SK-N-SH (cell line): ENCODE data around the gene CBR1. TPM values are rescaled to one million over a fixed set of nuclear protein-coding genes. Genes with fewer than 3 reads are reported as not detected.

Experiments used
- CTCF ChIA-PET: fragments of 300-600, 350-600 bp; formaldehyde crosslinking; extraction: SDS; loops from one replicate; lab custom pipeline; 2021; lab: Yijun Ruan, JAX
- POLR2A ChIA-PET: fragments of 350-600 bp; sonication (Branson Sonifier 250); formaldehyde crosslinking; extraction: SDS; loops from one replicate; lab custom pipeline; 2020; ENCODE audit warnings: antibody characterized with exemption, inconsistent platforms; lab: Yijun Ruan, JAX
- DNase-seq: peaks from one replicate; pipeline ENCODE4 v3.0.0; 2012
- H2AFZ ChIP-seq: fragments of 200-600 bp; sonication (generic); 2 replicates; pipeline ENCODE4 v1.8.1; 2016; ENCODE audit warnings: antibody characterized with exemption, mild to moderate bottlenecking, low read depth
- H3F3A ChIP-seq: fragments of 200-600 bp; sonication (generic); replicated peaks from 2 replicates; pipeline ENCODE3; 2016; ENCODE audit warnings: antibody characterized with exemption, mild to moderate bottlenecking; ENCODE audit not compliant: insufficient read depth
- H3K27ac ChIP-seq, 2 experiments: fragments of 200-500 bp in 1 of 2; fragments of 200-600 bp in 1 of 2; sonication (Bioruptor generic) in 1 of 2; sonication (generic), shearing (Covaris generic) in 1 of 2; 2 replicates each; pipeline versions ENCODE4 v1.5.1 to v1.6.1; 2014 to 2016; ENCODE audit warnings: low read depth in 2 of 2, inconsistent platforms in 1 of 2, low read length in 1 of 2, mild to moderate bottlenecking in 1 of 2, mixed read lengths in 1 of 2
- H3K27me3 ChIP-seq: fragments of 200-600 bp; sonication (generic), shearing (Covaris generic); 2 replicates; pipeline ENCODE4 v1.6.1; 2016; ENCODE audit warnings: mixed run types; ENCODE audit not compliant: insufficient read depth
- H3K36me3 ChIP-seq, 2 experiments: fragments of 200-500 bp in 1 of 2; fragments of 200-600 bp in 1 of 2; sonication (Bioruptor generic) in 1 of 2; sonication (generic) in 1 of 2; replicated peaks in 1 of 2; 2 replicates each; pipeline versions ENCODE3 to v1.5.1; 2014 to 2016; ENCODE audit warnings: low read length in 1 of 2, mild to moderate bottlenecking in 1 of 2; ENCODE audit not compliant: insufficient read depth in 2 of 2, control insufficient read depth in 1 of 2
- H3K4me1 ChIP-seq, 2 experiments: fragments of 200-500 bp in 1 of 2; fragments of 200-600 bp in 1 of 2; sonication (Bioruptor generic) in 1 of 2; sonication (generic), shearing (Covaris generic) in 1 of 2; 2 replicates each; pipeline versions ENCODE4 v1.5.1 to v1.6.1; 2014 to 2016; ENCODE audit warnings: low read depth in 1 of 2, low read length in 1 of 2, mixed run types in 1 of 2; ENCODE audit not compliant: insufficient read depth in 2 of 2, control insufficient read depth in 1 of 2
- H3K4me2 ChIP-seq: fragments of 200-600 bp; sonication (generic), shearing (Covaris generic); 2 replicates; pipeline ENCODE4 v1.6.1; 2017; ENCODE audit warnings: mixed run types
- H3K4me3 ChIP-seq, 2 experiments: fragments of 200-500 bp in 1 of 2; fragments of 200-600 bp in 1 of 2; sonication (Bioruptor generic) in 1 of 2; sonication (generic), shearing (Covaris generic) in 1 of 2; 2 replicates each; pipeline versions ENCODE4 v1.5.1 to v1.8.1; 2014 to 2016; ENCODE audit warnings: low read depth in 2 of 2, inconsistent platforms in 1 of 2, low read length in 1 of 2, mild to moderate bottlenecking in 1 of 2, mixed read lengths in 1 of 2, moderate library complexity in 1 of 2
- H3K79me2 ChIP-seq: fragments of 200-600 bp; sonication (generic); 2 replicates; pipeline ENCODE4 v1.8.1; 2017; ENCODE audit warnings: mild to moderate bottlenecking; ENCODE audit not compliant: insufficient read depth
- H3K9ac ChIP-seq: fragments of 200-600 bp; sonication (generic); 2 replicates; pipeline ENCODE4 v1.6.1; 2017; ENCODE audit warnings: mixed run types
- H3K9me2 ChIP-seq: fragments of 200-600 bp; sonication (generic); 2 replicates; pipeline ENCODE4 v1.6.1; 2017; ENCODE audit warnings: mixed run types
- H3K9me3 ChIP-seq: fragments of 200-600 bp; sonication (generic); 2 replicates; pipeline ENCODE4 v1.6.1; 2017; ENCODE audit warnings: mixed run types, mild to moderate bottlenecking, moderate library complexity
- H4K20me1 ChIP-seq: fragments of 200-600 bp; sonication (generic); 2 replicates; pipeline ENCODE4 v1.6.1; 2017; ENCODE audit warnings: mild to moderate bottlenecking, mixed run types; ENCODE audit not compliant: insufficient read depth
- CHD2 ChIP-seq: fragments of 150-350 bp; IDR thresholded peaks from 2 replicates; pipeline ENCODE4 v1.6.1; 2018; ENCODE audit warnings: low read length; ENCODE audit not compliant: partially characterized antibody
- EZH2phosphoT487 ChIP-seq: fragments of 200-600 bp; sonication (generic); IDR thresholded peaks from 2 replicates; pipeline ENCODE4 v1.6.1; 2017; ENCODE audit warnings: low read depth, mixed run types, mild to moderate bottlenecking, antibody characterized with exemption, moderate library complexity, borderline replicate concordance
- FOSL2 ChIP-seq: IDR thresholded peaks from 2 replicates; pipeline ENCODE4 v1.4.0; 2012; ENCODE audit warnings: low read depth, mild to moderate bottlenecking, moderate library complexity, borderline replicate concordance
- FOXM1 ChIP-seq: IDR thresholded peaks from 2 replicates; pipeline ENCODE4 v1.4.0; 2012; ENCODE audit warnings: low read depth, mild to moderate bottlenecking
- JUND ChIP-seq: IDR thresholded peaks from 2 replicates; pipeline ENCODE4 v1.4.0; 2012
- MXI1 ChIP-seq: IDR thresholded peaks from 2 replicates; pipeline ENCODE4 v1.6.1; 2012; ENCODE audit warnings: mild to moderate bottlenecking, low read depth, low read length, improper control_type of control experiment
- NFIC ChIP-seq: IDR thresholded peaks from 2 replicates; pipeline ENCODE4 v1.4.0; 2012; ENCODE audit warnings: borderline replicate concordance
- NRF1 ChIP-seq: IDR thresholded peaks from 2 replicates; pipeline ENCODE4 v1.6.1; 2012; ENCODE audit warnings: low read depth, mild to moderate bottlenecking, low read length
- RAD21 ChIP-seq: IDR thresholded peaks from 2 replicates; pipeline ENCODE4 v1.6.1; 2012; ENCODE audit warnings: mild to moderate bottlenecking, low read length
- RCOR1 ChIP-seq: fragments of 150-350 bp; IDR thresholded peaks from 2 replicates; pipeline ENCODE4 v1.6.1; 2017; ENCODE audit warnings: antibody characterized with exemption, low read length
- RXRA ChIP-seq: IDR thresholded peaks from 2 replicates; pipeline ENCODE4 v1.4.0; 2012; ENCODE audit warnings: low read depth, mild to moderate bottlenecking, borderline replicate concordance
- SIN3A ChIP-seq: IDR thresholded peaks from 2 replicates; pipeline ENCODE4 v1.6.1; 2012; ENCODE audit warnings: low read depth, mild to moderate bottlenecking, low read length, moderate library complexity, borderline replicate concordance
- SMC3 ChIP-seq: IDR thresholded peaks from 2 replicates; pipeline ENCODE4 v1.6.1; 2012; ENCODE audit warnings: low read depth, low read length, improper control_type of control experiment
- TAF1 ChIP-seq: IDR thresholded peaks from 2 replicates; pipeline ENCODE4 v1.6.1; 2012; ENCODE audit warnings: low read depth, mild to moderate bottlenecking, low read length, moderate library complexity, borderline replicate concordance
- TCF12 ChIP-seq: IDR thresholded peaks from 2 replicates; pipeline ENCODE4 v1.4.0; 2012
- TEAD4 ChIP-seq: IDR thresholded peaks from 2 replicates; pipeline ENCODE4 v1.4.0; 2012; ENCODE audit warnings: mild to moderate bottlenecking, borderline replicate concordance; ENCODE audit not compliant: insufficient read depth
- YY1 ChIP-seq: IDR thresholded peaks from 2 replicates; pipeline ENCODE4 v1.4.0; 2012; ENCODE audit warnings: low read depth, mild to moderate bottlenecking
- WGBS: methylation state at CpG from one replicate; pipeline ENCODE4 v1.1.6; 2017; ENCODE audit warnings: low lambda C conversion rate; 5-methylcytosine and 5-hydroxymethylcytosine counted together
- polyA plus RNA-seq, 3 experiments: library from polyadenylated mRNA; depleted of rRNA; stranded (reverse); fragments of >200 nt; gene quantifications; 2 replicates each; pipeline ENCODE4 v1.2.3, GENCODE V29; 2012
- TF ChIP-seq, protein P1 (sequence below): IDR thresholded peaks from 2 replicates; pipeline ENCODE4; 2012
- TF ChIP-seq, protein P2 (sequence below): IDR thresholded peaks from 2 replicates; pipeline ENCODE4 v1.6.1; 2012; ENCODE audit warnings: mild to moderate bottlenecking, low read depth, low read length, moderate library complexity
- TF ChIP-seq, protein P3 (sequence below): fragments of 200-600 bp; sonication (generic); IDR thresholded peaks from 2 replicates; pipeline ENCODE4 v1.6.1; 2017; ENCODE audit warnings: antibody characterized with exemption, mild to moderate bottlenecking, moderate library complexity
- TF ChIP-seq, protein P4 (sequence below): fragments of 150-350 bp; IDR thresholded peaks from 2 replicates; pipeline ENCODE4 v1.6.1; 2016; ENCODE audit warnings: mild to moderate bottlenecking, low read depth, low read length
- TF ChIP-seq, protein P5 (sequence below): fragments of 150-350 bp; IDR thresholded peaks from 2 replicates; pipeline ENCODE4 v1.6.1; 2017; ENCODE audit warnings: antibody characterized with exemption, low read length, low read depth, borderline replicate concordance

The CBR1 gene
- polyA plus RNA-seq, 1 of the 3 experiments (the other 2 are of a cell fraction), result 136 TPM

DNA sequence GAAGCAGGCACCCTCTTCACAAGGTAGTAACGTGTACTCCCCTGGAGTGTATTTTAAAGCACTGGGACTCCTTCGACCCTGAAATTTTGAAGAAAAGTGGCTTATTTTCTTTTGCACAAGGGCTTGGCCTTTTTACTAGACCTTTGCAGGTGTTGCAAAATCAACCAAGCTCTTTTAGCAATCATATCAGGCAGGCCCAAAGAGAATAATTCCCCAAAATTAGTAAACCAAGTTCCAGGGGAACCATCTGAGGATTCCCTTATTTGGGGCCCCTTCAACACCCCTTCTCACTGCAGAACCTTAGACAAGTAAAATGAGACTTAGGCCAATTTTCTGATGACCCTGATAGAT lies 28.3 kb downstream of the CBR1 start (continued):
- TF ChIP-seq FOXM1, result no peak
- TF ChIP-seq YY1, result no peak
- TF ChIP-seq NFIC, result no peak

DNA sequence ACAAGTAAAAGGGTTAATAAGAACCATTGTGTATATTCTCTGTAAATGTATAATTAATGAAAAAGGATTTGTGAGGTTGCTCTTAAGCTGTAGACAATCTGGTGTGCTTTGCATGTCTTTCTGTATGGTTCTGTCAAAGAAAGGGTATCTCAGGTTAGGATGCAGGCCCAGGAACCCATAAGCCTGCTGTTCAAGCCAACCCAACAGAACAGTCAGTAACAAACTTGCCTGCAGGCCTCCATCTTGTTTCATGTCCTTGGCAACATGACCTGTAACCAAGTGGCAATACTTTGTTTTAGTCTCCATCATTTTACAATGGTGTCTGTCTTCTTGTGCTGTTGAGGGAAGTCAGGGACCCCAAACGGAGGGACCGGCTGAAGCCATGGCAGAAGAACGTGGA lies 29.2 kb downstream of the CBR1 start:
- no peak for DNase-seq
- H3K27ac ChIP-seq, result no peak overlapping the region
- no peaks in the 10 kb centered on the region for H3K27me3 ChIP-seq
- 85% methylated on average over 3 of the region's 3 CpGs for WGBS
- no peaks in the 10 kb centered on the region for H3K79me2 ChIP-seq
- no peaks in the 10 kb centered on the region for H3K9me2 ChIP-seq
- no peak overlapping the region for H3K4me2 ChIP-seq
- no peaks in the 10 kb centered on the region for H3K4me1 ChIP-seq
- H3F3A ChIP-seq, result no peaks in the 10 kb centered on the region
- H4K20me1 ChIP-seq, result no peaks in the 10 kb centered on the region
- ChIA-PET POLR2A (no interaction called here), CTCF (interaction anchor here (1.3 to 1.5 kb wide), 2 partner anchors 13 to 26 kb away, joined by 3 to 7 read pairs; no protein-coding TSS in a partner anchor)
- TF ChIP-seq RCOR1 (no peak), YY1 (no peak), EZH2phosphoT487 (no peak), TCF12 (no peak), RAD21 (no peak), RXRA (no peak), SIN3A (no peak), MXI1 (no peak), TEAD4 (no peak), SMC3 (no peak), FOSL2 (no peak), NRF1 (no peak), JUND (no peak), CHD2 (no peak), TAF1 (no peak)
- TF ChIP-seq, protein P1, sequence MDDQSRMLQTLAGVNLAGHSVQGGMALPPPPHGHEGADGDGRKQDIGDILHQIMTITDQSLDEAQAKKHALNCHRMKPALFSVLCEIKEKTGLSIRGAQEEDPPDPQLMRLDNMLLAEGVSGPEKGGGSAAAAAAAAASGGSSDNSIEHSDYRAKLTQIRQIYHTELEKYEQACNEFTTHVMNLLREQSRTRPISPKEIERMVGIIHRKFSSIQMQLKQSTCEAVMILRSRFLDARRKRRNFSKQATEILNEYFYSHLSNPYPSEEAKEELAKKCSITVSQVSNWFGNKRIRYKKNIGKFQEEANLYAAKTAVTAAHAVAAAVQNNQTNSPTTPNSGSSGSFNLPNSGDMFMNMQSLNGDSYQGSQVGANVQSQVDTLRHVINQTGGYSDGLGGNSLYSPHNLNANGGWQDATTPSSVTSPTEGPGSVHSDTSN, result no peak
- TF ChIP-seq, protein P2, sequence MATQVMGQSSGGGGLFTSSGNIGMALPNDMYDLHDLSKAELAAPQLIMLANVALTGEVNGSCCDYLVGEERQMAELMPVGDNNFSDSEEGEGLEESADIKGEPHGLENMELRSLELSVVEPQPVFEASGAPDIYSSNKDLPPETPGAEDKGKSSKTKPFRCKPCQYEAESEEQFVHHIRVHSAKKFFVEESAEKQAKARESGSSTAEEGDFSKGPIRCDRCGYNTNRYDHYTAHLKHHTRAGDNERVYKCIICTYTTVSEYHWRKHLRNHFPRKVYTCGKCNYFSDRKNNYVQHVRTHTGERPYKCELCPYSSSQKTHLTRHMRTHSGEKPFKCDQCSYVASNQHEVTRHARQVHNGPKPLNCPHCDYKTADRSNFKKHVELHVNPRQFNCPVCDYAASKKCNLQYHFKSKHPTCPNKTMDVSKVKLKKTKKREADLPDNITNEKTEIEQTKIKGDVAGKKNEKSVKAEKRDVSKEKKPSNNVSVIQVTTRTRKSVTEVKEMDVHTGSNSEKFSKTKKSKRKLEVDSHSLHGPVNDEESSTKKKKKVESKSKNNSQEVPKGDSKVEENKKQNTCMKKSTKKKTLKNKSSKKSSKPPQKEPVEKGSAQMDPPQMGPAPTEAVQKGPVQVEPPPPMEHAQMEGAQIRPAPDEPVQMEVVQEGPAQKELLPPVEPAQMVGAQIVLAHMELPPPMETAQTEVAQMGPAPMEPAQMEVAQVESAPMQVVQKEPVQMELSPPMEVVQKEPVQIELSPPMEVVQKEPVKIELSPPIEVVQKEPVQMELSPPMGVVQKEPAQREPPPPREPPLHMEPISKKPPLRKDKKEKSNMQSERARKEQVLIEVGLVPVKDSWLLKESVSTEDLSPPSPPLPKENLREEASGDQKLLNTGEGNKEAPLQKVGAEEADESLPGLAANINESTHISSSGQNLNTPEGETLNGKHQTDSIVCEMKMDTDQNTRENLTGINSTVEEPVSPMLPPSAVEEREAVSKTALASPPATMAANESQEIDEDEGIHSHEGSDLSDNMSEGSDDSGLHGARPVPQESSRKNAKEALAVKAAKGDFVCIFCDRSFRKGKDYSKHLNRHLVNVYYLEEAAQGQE, result no peak
- TF ChIP-seq, protein P3, sequence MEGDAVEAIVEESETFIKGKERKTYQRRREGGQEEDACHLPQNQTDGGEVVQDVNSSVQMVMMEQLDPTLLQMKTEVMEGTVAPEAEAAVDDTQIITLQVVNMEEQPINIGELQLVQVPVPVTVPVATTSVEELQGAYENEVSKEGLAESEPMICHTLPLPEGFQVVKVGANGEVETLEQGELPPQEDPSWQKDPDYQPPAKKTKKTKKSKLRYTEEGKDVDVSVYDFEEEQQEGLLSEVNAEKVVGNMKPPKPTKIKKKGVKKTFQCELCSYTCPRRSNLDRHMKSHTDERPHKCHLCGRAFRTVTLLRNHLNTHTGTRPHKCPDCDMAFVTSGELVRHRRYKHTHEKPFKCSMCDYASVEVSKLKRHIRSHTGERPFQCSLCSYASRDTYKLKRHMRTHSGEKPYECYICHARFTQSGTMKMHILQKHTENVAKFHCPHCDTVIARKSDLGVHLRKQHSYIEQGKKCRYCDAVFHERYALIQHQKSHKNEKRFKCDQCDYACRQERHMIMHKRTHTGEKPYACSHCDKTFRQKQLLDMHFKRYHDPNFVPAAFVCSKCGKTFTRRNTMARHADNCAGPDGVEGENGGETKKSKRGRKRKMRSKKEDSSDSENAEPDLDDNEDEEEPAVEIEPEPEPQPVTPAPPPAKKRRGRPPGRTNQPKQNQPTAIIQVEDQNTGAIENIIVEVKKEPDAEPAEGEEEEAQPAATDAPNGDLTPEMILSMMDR, result no peak
- TF ChIP-seq, protein P4, sequence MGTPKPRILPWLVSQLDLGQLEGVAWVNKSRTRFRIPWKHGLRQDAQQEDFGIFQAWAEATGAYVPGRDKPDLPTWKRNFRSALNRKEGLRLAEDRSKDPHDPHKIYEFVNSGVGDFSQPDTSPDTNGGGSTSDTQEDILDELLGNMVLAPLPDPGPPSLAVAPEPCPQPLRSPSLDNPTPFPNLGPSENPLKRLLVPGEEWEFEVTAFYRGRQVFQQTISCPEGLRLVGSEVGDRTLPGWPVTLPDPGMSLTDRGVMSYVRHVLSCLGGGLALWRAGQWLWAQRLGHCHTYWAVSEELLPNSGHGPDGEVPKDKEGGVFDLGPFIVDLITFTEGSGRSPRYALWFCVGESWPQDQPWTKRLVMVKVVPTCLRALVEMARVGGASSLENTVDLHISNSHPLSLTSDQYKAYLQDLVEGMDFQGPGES, result no peak
- TF ChIP-seq, protein P5, sequence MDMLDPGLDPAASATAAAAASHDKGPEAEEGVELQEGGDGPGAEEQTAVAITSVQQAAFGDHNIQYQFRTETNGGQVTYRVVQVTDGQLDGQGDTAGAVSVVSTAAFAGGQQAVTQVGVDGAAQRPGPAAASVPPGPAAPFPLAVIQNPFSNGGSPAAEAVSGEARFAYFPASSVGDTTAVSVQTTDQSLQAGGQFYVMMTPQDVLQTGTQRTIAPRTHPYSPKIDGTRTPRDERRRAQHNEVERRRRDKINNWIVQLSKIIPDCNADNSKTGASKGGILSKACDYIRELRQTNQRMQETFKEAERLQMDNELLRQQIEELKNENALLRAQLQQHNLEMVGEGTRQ, result no peak
- H3K36me3 ChIP-seq, result no peaks in the 10 kb centered on the region
- no peak overlapping the region for H3K9ac ChIP-seq
- H3K4me3 ChIP-seq, result no peak overlapping the region
- no peak overlapping the region for H2AFZ ChIP-seq
- H3K9me3 ChIP-seq, result no peaks in the 10 kb centered on the region
